Astrocyte (in vitro differentiated cells and primary cell): ENCODE measurements around the gene DENND4B. TPM values are rescaled to one million over a fixed set of nuclear protein-coding genes. Genes with fewer than 3 reads are reported as not detected.

Source experiments
- DNase-seq: peaks from one replicate; pipeline ENCODE4 v3.0.0-alpha.2; 2010; ENCODE audit warnings: low read depth
- FAIRE-seq: peaks from 2 replicates; lab custom pipeline; 2011; peaks lifted over from hg19 to GRCh38; lab: Jason Lieb, UNC
- H2AFZ ChIP-seq: 2 replicates; pipeline ENCODE4 v1.6.0; 2012; ENCODE audit warnings: low read depth, low read length, inconsistent platforms
- H3K27ac ChIP-seq: 2 replicates; pipeline ENCODE4 v1.5.1; 2011; ENCODE audit warnings: low read depth, low read length, inconsistent platforms
- H3K27me3 ChIP-seq: 2 replicates; pipeline ENCODE4 v1.6.0; 2011; ENCODE audit warnings: low read length, inconsistent platforms; ENCODE audit not compliant: insufficient read depth
- H3K36me3 ChIP-seq: 2 replicates; pipeline ENCODE4 v1.5.1; 2011; ENCODE audit warnings: low read length, inconsistent platforms; ENCODE audit not compliant: insufficient read depth
- H3K4me1 ChIP-seq: 2 replicates; pipeline ENCODE4 v1.5.1; 2011; ENCODE audit warnings: low read length, inconsistent platforms; ENCODE audit not compliant: insufficient read depth
- H3K4me2 ChIP-seq: 2 replicates; pipeline ENCODE4 v1.6.0; 2012; ENCODE audit warnings: low read length, inconsistent platforms
- H3K4me3 ChIP-seq: 2 replicates; pipeline ENCODE4 v1.5.1; 2011; ENCODE audit warnings: low read depth, mild to moderate bottlenecking, low read length, inconsistent platforms; ENCODE audit not compliant: insufficient read depth
- H3K79me2 ChIP-seq: 2 replicates; pipeline ENCODE4 v1.6.0; 2012; ENCODE audit warnings: mild to moderate bottlenecking, low read length, inconsistent platforms; ENCODE audit not compliant: insufficient read depth
- H3K9ac ChIP-seq: 2 replicates; pipeline ENCODE4 v1.6.0; 2012; ENCODE audit warnings: mild to moderate bottlenecking, low read length, inconsistent platforms
- H3K9me3 ChIP-seq: 2 replicates; pipeline ENCODE4 v1.5.1; 2012; ENCODE audit warnings: low read depth, mild to moderate bottlenecking, low read length, inconsistent platforms; ENCODE audit not compliant: insufficient read depth
- H4K20me1 ChIP-seq: 2 replicates; pipeline ENCODE4 v1.6.0; 2012; ENCODE audit warnings: low read length, inconsistent platforms; ENCODE audit not compliant: insufficient read depth
- H3K27ac Mint-ChIP-seq: one replicate; pipeline ENCODE4 v1.8.0; 2021; ENCODE audit warnings: mild to moderate bottlenecking, mixed read lengths; ENCODE audit not compliant: unreplicated experiment
- H3K27me3 Mint-ChIP-seq: one replicate; pipeline ENCODE4 v1.8.0; 2021; ENCODE audit warnings: low read depth, mixed read lengths; ENCODE audit not compliant: unreplicated experiment
- H3K36me3 Mint-ChIP-seq: one replicate; pipeline ENCODE4 v1.8.0; 2021; ENCODE audit warnings: low read depth, mixed read lengths; ENCODE audit not compliant: unreplicated experiment
- H3K4me1 Mint-ChIP-seq: one replicate; pipeline ENCODE4 v1.8.0; 2021; ENCODE audit warnings: low read depth, mixed read lengths; ENCODE audit not compliant: unreplicated experiment
- H3K4me3 Mint-ChIP-seq: one replicate; pipeline ENCODE4 v1.8.0; 2021; ENCODE audit warnings: mild to moderate bottlenecking, moderate library complexity, mixed read lengths; ENCODE audit not compliant: unreplicated experiment
- H3K9me3 Mint-ChIP-seq: one replicate; pipeline ENCODE4 v1.8.0; 2021; ENCODE audit warnings: mild to moderate bottlenecking, mixed read lengths; ENCODE audit not compliant: unreplicated experiment
- EZH2 ChIP-seq: IDR thresholded peaks from 2 replicates; pipeline ENCODE4 v1.6.1; 2012; ENCODE audit warnings: mild to moderate bottlenecking, low read length, inconsistent platforms; ENCODE audit not compliant: insufficient read depth
- total RNA-seq: library from RNA; stranded (reverse); gene quantifications from 2 replicates; pipeline ENCODE4 v1.2.1, GENCODE V29; 2021
- TF ChIP-seq, protein P1 (sequence below): IDR thresholded peaks from 2 replicates; pipeline ENCODE4 v1.5.1; 2011; ENCODE audit warnings: low read depth, mild to moderate bottlenecking, inconsistent platforms, low read length, moderate library complexity; ENCODE audit not compliant: insufficient read depth

DENND4B gene
- total RNA-seq, 1 donor from 2014 or later, result 31.3 TPM

DNA sequence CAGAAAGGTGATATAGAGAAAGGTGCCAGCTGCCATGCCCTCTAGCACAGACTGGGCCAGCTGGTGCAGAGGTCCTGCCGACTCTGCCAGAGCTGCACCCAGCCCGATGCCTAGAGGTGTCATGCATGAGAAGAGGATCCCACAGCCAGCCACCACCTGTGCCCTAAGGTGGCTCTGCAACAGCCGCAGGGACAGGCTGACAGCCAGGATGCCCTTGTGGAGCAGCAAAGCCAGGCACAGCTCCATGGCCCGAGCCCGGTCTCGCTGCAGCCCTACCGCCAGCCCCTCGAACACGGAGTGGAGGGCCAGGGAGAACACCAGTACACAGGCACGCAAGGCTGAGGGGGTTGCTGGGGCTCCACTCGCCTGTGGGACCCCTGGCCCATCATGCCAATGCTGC lies 13.7 kb upstream of the DENND4B start:
- no peaks in the 10 kb centered on the region for H3K27me3 ChIP-seq
- H3K36me3 ChIP-seq, result no peaks in the 10 kb centered on the region
- H3K9ac ChIP-seq, result no peak overlapping the region
- H3K4me2 ChIP-seq, result no peak overlapping the region
- H3K4me3 Mint-ChIP-seq, result no peak overlapping the region
- H3K79me2 ChIP-seq, result peaks cover 63% of the 10 kb centered on the region
- no peaks in the 10 kb centered on the region for H3K27me3 Mint-ChIP-seq
- H3K27ac ChIP-seq, result no peak overlapping the region
- TF ChIP-seq, protein P1, sequence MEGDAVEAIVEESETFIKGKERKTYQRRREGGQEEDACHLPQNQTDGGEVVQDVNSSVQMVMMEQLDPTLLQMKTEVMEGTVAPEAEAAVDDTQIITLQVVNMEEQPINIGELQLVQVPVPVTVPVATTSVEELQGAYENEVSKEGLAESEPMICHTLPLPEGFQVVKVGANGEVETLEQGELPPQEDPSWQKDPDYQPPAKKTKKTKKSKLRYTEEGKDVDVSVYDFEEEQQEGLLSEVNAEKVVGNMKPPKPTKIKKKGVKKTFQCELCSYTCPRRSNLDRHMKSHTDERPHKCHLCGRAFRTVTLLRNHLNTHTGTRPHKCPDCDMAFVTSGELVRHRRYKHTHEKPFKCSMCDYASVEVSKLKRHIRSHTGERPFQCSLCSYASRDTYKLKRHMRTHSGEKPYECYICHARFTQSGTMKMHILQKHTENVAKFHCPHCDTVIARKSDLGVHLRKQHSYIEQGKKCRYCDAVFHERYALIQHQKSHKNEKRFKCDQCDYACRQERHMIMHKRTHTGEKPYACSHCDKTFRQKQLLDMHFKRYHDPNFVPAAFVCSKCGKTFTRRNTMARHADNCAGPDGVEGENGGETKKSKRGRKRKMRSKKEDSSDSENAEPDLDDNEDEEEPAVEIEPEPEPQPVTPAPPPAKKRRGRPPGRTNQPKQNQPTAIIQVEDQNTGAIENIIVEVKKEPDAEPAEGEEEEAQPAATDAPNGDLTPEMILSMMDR, result no peak
- TF ChIP-seq EZH2, result no peak
- H3K4me1 ChIP-seq, result peaks cover 31% of the 10 kb centered on the region
- peaks cover 34% of the 10 kb centered on the region for H3K4me1 Mint-ChIP-seq
- peak overlapping the region; percentile 58 for H3K27ac Mint-ChIP-seq
- H3K9me3 Mint-ChIP-seq, result no peaks in the 10 kb centered on the region
- H3K4me3 ChIP-seq, result no peak overlapping the region
- no peak for DNase-seq
- H3K36me3 Mint-ChIP-seq, result peaks cover 9% of the 10 kb centered on the region
- peaks cover 36% of the 10 kb centered on the region for H4K20me1 ChIP-seq
- FAIRE-seq, result no peak
- no peaks in the 10 kb centered on the region for H3K9me3 ChIP-seq
- no peak overlapping the region for H2AFZ ChIP-seq

DNA sequence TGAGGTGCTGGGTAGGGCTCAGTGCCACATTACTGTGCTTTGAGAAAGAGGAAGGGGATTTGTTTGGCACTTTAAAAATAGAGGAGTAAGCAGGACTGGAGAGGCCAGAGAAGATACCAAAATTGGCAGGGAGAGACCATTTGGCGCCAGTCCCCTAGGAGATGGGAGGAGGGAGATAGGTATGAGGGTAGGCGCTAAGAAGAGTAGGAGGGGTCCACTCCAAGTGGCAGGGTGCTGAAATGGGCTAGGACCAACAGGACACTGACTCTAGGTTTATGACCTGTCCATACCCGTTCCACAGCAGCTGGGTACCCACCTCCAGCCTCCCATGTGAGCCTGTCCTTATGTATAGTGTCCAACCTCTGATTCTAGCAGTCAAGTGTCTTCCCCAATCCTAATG lies 12.9 kb upstream of the DENND4B start:
- no peak for FAIRE-seq
- Mint-ChIP-seq H3K4me1 (peaks cover 34% of the 10 kb centered on the region), H3K36me3 (peaks cover 9% of the 10 kb centered on the region), H3K4me3 (peak overlapping the region; percentile 99), H3K9me3 (no peaks in the 10 kb centered on the region), H3K27ac (no peak overlapping the region), H3K27me3 (no peaks in the 10 kb centered on the region)
- Histone ChIP-seq H2AFZ (no peak overlapping the region), H3K79me2 (peaks cover 70% of the 10 kb centered on the region), H3K36me3 (no peaks in the 10 kb centered on the region), H3K9ac (no peak overlapping the region), H3K4me1 (peaks cover 31% of the 10 kb centered on the region), H3K27ac (no peak overlapping the region), H4K20me1 (peaks cover 43% of the 10 kb centered on the region), H3K9me3 (no peaks in the 10 kb centered on the region), H3K4me2 (no peak overlapping the region), H3K4me3 (no peak overlapping the region), H3K27me3 (no peaks in the 10 kb centered on the region)
- DNase-seq, result no peak
- TF ChIP-seq, protein P1, result no peak
- TF ChIP-seq EZH2, result no peak

GRCh38 chr1:153958961-153959260 lies 12.4 kb upstream of the DENND4B start:
- Histone ChIP-seq H2AFZ (no peak overlapping the region), H4K20me1 (peaks cover 48% of the 10 kb centered on the region), H3K36me3 (no peaks in the 10 kb centered on the region), H3K4me1 (peaks cover 31% of the 10 kb centered on the region), H3K4me2 (peak overlapping the region; percentile 97), H3K79me2 (peaks cover 74% of the 10 kb centered on the region), H3K27me3 (no peaks in the 10 kb centered on the region), H3K4me3 (no peak overlapping the region), H3K9me3 (no peaks in the 10 kb centered on the region), H3K9ac (peak overlapping the region; percentile 91), H3K27ac (peak overlapping the region; percentile 37)
- DNase-seq, result no peak
- H3K27me3 Mint-ChIP-seq, result no peaks in the 10 kb centered on the region
- peak overlapping the region; percentile 99 for H3K4me3 Mint-ChIP-seq
- H3K27ac Mint-ChIP-seq, result peak overlapping the region; percentile 94
- no peaks in the 10 kb centered on the region for H3K9me3 Mint-ChIP-seq
- TF ChIP-seq, protein P1, result no peak
- no peak for TF ChIP-seq EZH2
- no peak for FAIRE-seq
- H3K36me3 Mint-ChIP-seq, result peaks cover 9% of the 10 kb centered on the region
- peaks cover 37% of the 10 kb centered on the region for H3K4me1 Mint-ChIP-seq
